OCI-LY3 (cell line): ENCODE results near the gene ASCC1.

ENCODE experiments used
- EZH2phosphoT487 ChIP-seq: fragments of 200-600 bp; shearing (Covaris generic); IDR thresholded peaks from 2 replicates; pipeline ENCODE4 v1.6.1; 2018; ENCODE audit warnings: antibody characterized with exemption, mixed run types, low read depth
- TF ChIP-seq, protein P1 (sequence below): fragments of 200-600, 300-600 bp; sonication (generic); IDR thresholded peaks from 2 replicates; pipeline ENCODE4 v1.5.1; 2014; ENCODE audit warnings: antibody characterized with exemption, low read length, low read depth

GRCh38 chr10:72248468-72249151 lies 32.5 kb upstream of the ASCC1 start:
- TF ChIP-seq, protein P1, sequence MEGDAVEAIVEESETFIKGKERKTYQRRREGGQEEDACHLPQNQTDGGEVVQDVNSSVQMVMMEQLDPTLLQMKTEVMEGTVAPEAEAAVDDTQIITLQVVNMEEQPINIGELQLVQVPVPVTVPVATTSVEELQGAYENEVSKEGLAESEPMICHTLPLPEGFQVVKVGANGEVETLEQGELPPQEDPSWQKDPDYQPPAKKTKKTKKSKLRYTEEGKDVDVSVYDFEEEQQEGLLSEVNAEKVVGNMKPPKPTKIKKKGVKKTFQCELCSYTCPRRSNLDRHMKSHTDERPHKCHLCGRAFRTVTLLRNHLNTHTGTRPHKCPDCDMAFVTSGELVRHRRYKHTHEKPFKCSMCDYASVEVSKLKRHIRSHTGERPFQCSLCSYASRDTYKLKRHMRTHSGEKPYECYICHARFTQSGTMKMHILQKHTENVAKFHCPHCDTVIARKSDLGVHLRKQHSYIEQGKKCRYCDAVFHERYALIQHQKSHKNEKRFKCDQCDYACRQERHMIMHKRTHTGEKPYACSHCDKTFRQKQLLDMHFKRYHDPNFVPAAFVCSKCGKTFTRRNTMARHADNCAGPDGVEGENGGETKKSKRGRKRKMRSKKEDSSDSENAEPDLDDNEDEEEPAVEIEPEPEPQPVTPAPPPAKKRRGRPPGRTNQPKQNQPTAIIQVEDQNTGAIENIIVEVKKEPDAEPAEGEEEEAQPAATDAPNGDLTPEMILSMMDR, result no peak
- no peak for TF ChIP-seq EZH2phosphoT487
